CD4-positive, alpha-beta T cell treated with Interleukin-15 for 1 hour (primary cell): ENCODE results near the gene SPG7.
A peak's percentile ranks its signal among the peaks of the same experiment; 100 is the strongest.

Experiments
- DNase-seq: peaks from one replicate; pipeline ENCODE4 v3.0.0-alpha.2; 2020

Gene SPG7

DNA sequence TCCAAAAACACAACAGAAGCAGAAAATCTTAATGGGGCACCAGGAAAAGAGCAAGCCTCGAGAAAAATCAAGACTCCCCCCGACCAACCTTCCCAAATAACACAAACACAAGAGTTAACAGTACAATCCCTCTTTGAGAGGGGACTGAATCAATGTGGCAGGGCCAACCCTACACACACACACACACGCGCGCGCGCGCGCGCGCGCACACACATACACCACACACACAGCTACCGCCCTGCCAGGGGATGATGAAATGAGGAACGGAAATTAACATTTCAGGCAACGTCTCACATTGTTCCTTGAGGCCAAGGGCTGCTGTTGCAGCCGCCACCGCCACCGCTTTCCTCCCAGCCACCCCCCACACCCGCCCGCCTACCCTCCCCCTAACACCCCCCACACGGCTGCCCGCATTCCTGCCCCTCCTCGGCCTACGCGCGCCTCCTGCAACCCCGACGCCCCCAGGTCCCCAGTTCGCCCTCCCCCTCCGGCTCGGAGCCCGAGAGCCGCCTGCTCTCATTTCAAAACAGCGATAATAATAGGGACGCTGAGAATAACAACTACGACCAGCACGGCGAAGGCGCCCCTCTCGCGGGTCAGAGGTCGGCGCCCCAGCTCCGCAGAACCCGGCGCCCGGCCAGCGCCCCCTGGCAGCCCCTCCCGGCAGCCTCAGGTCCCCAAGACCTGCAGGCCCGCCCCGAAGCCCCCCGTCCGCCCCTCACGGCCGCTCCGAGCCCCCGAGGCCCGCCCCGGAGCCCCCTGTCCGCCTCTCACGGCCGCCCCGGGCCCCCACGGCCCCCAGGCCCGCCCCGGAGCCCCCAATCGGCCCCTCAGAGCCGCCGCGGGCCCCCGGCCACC, 18.9 kb upstream of the SPG7 start:
- peak; percentile 92 for DNase-seq

DNA sequence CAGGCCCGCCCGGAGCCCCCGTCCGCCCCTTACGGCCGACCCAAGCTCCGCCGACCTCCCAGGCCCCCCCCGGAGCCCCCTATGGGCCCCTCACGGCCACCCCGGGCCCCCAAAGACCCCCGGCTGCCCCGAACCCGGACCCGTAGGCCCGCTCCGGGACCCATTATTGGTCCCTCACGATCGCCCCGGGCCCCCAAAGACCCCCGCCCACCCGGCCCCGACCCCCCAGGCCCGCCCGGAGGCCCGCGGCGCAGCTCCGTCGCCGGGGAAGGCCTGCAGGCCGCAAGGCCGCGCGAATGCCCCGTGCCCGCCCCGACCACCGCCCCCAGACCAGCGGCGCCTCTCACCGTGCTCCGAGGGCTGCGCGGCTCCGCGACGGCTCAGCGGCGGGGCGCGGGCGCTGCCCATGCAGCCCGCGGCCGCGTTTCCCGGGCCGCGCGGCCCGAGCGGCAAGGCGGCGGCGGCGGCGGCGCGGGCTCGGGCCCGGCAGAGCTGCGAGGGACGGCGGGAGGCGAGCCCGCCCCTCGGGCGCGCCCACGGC, 18.2 kb upstream of the SPG7 start:
- no peak for DNase-seq

DNA sequence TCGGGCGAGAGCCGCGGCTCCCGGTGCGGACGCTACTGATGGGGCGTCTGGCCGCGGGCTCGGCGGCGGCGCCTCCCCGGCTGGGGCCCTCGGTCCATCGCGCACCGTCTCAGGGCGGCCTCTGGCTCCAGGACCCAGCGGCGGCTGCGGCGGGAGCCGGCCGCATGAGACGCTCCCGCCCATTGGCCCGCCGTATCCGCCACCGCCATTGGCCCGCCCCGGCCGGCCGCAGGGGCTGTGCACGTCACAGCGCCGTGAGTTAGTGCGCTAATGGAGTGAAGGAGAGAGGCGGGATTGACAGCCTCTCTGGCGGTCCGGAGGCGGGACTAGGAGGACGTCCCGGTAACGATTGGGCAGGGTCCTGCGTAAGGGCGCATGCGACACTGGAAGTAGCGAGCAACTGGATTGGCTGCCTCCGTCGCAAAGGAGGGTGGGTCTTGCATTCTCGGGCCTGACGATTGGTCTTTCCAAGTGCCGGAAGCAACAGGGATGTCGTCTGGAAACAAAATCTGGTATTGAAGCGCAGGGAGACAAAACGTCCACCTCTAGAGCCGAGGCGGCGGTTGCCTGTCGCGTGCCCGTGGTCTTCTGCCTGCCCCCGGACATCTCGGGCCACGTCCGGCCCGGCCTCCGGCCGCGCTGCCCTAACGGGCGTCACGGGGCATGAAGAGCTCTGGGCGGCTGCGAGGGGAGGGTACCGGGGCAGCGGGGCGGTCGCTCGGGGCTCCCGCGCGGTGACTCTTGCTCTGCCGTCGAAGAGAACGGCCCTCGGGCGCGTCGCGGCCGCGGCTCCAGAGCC, 17.6 kb upstream of the SPG7 start, which contains the start of gene ANKRD11:
Gene ANKRD11 (minus strand): TSS at position 123 of the 799 bp plus-strand sequence. CDS start 173,542 bp downstream, outside the sequence.
- peak; percentile 100 for DNase-seq

DNA sequence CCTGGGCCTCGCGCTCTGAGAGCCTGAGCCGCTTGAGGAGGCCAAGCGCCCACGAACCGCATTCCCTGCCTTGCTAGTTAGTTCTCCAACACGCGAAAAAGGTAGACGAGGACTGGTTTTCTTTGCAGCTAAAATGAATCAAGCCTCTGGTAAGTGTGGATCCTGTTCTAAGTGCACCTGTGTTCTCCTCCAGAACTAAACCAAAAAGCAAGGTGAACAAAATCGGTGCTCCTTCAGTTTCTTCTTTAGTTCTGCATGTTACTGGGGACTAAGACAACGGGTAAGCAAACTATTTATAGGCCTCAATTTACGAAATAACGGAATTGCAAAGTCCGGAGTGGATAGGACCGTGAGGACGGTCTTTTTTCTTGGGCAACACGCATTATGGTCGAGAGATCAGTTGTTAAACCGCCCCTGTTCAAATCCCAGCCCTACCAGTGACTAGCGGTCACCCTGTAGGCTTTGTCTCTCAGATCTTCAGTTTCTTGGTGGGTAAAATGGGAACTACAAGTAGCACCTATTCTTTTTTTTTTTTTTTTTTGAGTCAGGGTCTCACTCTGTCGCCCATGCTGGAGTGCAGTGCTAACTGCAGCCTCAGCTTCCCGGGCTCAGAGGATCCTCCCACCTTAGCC, 16.8 kb upstream of the SPG7 start:
- DNase-seq = no peak

DNA sequence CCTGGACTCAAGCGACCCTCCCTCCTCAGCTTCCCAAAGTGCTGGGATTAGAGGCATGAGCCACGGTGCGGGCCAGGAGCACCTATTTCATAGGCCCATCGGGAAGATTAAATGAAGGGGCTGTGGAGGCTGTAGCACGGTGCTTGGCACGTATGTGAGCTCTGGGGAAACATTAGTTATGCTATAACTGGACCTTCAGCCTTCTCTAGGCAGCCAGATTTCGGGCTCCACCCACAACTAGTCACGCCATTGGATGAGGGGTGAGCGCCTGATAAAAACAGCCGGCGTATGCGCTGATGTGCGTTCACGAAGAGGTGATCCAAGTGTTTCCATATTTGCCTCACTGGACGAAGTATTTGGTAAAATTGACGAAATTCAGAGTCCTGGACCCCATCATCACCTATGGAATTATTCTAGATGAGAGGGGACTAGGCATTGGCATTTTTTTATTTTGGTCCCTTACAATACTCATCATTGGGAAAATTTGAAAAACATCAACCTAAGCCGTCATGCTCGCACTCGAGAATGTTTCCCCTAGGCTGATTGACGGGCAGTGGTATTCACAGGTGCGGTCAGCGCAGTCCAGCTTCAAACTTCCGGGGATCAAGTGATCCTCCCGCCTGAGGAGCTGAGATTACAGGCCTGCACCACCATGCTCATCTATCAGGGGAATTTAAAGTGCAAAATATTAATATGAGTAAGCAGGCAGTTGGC, 16.1 kb upstream of the SPG7 start:
- DNase-seq = no peak

DNA sequence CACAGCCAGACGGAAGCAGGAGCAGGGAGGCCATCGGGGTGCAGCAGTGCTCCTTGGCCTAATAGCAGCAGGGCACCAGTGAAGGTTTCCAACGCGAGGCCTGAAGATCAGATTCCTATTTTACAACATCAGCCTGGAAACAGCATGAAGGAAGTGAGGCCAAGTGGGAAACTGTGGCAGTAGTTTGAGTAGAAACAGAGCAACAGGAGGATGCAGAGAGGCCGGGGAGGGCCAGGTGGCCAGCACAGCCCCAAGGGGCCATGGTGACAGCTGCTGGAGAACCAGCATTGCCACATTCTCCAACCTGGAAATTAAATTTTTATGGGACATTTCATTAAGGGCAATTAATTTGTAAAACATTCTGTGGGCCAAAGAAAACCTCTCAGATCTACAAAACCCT, 14.4 kb upstream of the SPG7 start:
- no peak for DNase-seq

DNA sequence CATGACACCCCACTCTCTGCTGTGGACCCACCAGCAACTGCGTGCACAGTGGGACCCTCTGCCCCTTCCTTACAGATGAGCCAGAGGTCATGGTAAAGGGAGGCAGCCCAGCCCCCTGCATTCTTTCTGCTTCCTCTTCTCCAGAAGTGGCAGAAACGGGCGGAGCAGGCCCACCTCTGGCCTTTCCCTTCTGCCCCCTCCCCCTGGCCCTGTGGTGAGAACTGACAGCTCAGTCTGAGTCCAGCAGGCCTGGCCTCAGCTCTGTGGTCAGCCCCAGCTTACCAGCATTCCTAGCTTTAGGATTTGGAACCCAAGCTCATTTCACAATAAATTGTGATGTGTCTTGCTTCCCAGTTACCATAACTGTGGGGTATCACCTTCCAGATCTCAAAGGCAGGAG, 13.1 kb upstream of the SPG7 start:
- DNase-seq = no peak

DNA sequence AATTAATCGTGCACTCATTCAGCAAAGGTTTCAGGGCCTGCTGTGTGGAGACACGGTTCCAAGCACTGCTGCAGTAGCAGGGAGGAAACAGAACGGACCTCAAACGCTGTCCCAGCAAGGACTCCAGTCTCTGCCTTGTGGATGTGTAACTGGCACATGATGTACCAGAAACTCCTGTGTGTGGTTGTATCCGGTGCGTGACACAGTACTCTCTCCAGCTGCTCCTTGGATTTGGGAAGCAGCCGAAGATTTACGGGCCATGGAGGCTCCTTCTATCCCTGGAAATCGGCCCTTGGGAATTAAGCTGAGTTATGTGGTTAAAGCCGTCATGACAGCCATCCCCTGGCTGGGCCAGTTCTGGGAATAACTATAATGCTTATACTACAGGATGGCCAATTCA, 9.4 kb upstream of the SPG7 start:
- no peak for DNase-seq

DNA sequence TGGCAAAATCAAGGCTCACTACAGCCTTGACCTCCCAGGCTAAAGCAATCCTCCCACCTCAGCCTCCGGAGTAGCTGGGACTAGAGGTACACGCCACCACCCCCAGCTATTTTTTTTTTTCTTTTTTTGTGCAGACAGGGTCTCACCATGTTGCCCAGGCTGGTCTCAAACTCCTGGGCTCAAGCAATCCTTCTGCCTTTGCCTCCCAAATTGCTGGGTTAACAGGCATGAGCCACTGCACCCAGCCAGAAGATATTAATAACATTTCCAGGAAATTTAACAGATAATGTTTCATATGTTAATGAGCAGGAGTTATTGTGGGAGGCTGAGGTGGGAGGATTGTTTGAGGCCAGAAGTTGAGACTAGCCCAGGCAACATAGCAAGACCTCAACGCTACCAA, 8.4 kb upstream of the SPG7 start:
- no peak for DNase-seq

DNA sequence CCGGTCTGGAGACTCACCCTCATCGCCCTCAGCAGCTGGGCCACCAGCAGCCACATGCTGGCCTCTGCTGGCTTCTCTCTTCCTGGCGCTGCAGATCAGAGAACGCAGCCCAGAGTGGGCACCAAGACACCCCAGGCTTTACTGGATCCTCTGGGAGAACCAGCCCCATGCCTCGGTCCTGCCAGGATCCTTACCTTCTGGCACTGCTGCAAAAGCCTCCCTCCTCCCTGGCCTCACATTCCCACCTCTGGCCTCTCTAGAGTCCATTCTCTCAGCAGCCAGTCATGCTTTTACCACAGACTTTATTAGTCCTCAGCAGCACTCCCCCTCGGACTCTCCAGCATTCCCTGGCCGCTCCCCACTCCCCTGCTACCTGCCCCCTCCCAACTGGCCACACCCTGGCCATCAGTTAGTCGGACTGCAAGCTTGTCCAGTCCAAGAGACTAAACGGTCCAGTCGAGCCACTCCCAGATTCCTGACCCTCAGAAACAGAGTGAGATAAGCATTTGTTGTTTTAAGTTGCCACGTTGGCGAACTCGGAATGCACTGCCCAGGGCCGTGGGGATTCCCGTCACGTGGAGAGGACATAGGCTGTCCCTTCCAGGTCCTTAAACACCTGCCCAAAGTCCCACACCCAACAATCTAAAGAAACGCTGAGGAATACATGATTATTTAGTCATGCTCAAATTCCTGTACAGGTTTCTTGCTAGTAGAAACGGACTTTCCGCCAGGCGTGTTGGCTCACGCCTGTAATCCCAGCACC, 5.9 kb upstream of the SPG7 start:
- no peak for DNase-seq

DNA sequence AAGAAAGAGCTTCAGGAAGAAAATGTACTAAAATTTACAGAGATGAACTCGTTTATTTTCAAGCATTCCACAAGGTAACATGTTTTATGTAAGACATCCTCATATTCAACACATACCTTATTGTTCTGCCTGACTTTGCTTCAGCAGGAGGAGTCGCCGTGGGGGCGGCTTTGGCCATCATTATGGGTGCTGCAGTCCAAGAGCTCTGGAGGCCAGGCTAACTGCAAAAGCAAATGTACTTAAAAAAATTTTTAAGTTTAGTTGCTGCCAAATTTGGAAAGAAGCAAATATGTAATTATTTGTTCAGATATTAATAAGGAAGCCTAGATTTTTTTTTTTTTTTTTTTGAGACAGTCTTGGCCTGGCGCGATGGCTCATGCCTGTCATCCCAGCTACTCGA, 4.1 kb upstream of the SPG7 start:
- DNase-seq = no peak

DNA sequence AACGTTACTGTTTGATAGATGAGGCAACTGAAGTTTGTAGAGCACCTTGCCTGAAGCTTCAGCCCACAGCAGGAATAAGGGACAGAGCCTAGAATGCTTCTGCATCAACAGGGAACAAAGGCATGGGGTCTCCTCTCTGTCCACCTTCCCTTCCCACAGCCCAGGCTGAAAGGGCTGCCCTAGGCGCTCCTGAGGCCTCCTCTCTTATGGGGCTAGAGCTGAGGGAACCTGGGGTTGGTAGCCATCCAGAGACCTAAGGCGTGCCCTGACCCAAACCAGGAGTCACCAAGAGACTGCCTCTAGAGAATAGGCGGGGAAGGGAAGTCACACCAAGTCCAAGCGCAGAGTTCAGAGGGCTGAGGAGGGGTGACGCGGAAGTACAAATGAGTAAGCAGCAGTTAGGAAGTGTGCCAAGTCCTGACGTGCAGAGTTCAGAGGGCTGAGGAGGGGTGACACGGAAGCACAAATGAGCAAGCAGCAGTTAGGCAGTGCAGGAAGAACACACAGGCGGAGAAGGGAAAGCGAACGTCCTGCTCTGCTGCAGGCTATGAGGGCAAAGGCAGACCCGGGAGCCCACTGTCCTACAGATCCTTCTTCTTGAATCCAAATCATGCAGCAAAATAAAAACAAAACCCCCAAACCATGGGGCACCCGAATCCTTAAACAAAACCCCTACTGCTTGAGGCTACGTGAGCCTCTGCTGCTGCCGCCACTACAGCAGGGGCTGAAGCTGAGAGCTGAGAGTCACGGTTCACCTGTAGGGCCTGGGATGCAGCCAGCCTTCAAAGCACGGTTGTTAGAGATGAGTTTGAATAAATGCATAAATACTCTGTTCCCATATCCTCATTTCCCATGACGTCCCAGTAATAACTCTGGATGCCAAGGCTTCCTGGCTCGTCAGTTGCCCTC, 2.7 kb upstream of the SPG7 start:
- peak; percentile 92 for DNase-seq

DNA sequence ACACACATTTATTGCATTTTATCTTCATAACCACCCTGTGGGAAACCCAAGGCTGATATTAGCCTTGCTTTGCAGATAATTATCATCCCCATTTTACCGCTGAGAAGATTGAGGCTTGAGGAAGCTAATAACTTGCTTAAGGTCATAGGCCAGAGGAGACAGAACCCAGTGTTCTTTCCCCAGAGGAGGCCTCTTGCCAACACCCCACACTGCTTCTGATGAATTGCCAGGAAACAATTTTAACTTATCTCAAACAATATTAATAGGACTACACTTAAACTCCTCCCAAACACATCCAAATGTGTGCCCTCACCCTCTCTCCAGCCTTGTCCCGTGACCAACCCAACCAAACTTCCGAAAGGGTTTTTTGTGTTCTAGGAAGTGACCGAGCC, 2.1 kb upstream of the SPG7 start:
- DNase-seq = no peak

DNA sequence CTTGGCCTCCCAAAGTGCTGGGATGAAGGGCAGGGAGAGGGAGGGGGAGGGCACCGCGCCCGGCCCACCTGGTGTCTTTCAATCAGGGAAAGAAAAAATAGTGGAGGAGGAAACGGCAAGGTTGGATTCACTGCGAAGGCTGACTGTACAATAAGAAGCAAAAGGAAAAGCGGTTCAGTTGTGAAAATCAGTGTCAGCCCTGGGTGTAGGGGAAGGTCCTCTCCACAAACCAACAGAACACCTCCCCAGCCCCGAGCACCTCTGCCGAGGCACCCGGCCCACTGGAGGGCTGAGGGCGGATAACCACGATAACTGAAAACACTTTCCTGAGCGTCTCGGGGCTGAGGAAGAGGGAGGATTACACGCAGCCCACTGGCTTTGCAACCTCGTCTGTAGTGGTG, 1.4 kb upstream of the SPG7 start:
- DNase-seq = no peak

DNA sequence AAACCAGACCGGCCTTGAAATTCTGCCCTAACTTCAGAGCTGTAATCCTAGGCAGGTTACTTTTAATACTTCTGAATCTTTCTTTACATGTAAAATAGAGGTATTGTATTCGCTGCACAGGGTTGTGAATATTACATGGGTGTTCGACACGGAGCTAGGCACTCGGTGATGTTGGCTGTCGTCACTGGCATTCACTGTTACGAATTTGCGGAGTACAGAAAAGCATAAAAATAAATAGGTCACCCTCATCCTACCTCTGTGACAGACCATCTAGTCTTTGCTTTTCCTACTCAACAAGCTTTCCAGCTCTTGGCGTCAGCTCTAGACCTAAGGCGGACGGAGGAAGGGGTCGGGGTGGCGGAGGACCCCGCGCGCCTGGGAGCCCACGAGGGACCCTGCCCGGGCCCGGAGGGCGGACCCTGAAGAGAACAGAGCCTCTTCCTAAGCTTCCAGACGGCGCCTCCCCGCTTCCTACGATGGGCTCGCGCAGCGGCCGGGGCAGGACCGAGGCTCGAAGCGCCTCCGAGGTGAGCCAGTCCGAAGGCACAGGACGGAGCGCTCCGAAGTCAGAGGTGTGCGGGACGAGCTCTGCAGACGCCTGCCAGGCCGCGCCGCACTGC, 879 bp upstream of the SPG7 start:
- DNase-seq = no peak

DNA sequence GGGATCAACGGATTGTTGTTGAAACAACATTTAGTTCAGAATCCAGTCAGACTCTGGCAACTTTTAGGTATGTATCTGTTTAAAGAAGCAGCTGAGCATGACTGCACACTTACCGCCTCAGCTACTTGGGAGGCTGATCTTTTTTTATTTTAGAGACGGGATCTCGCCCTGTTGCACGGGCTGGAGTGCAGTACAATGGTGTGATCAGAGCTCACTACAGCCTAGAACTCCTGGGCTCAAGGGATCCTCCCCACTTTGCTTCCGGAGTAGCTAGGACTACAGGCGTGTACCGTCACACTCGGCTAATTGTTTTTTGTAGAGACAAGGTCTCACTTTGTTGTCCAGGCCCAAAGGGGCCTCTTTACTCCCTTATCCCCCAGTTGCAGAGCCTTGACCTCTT, 2.3 kb downstream of the SPG7 start:
- no peak for DNase-seq

DNA sequence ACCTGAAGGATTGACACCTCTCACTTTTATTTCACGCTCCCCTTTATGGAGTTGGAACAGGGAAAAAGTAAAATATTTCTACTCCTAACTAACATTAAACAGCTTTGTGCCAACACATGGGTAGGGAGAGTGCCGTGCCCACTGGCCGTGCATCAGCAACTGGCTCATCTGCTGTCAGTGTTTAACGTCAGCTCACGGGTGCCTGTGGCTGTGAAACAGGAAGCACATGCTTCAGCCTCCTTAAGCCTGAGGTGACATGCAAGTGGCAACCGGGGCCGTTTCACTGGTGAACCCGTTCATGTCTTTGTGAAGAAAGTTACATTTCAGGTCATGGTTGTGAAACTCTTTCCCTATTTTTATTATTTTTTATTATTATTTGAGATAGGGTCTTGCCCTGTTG, 3.2 kb downstream of the SPG7 start:
- no peak for DNase-seq

DNA sequence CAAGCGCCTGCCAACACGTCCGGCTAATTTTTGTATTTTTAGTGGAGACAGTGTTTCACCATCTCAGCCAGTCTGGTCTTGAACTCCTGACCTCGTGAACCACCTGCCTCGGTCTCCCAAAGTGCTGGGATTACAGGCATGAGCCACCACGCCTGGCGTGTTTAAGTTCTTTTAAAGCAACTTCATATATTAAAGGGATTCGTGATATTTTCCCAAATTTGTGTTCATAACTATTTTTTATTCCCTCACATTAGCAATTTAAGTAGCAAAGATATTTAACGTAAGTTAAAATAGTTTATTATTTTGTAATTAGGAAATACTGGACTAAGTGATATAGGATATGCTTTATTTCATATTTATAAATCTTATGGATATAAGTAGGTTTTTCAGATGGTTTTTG, 4.2 kb downstream of the SPG7 start:
- DNase-seq = no peak

DNA sequence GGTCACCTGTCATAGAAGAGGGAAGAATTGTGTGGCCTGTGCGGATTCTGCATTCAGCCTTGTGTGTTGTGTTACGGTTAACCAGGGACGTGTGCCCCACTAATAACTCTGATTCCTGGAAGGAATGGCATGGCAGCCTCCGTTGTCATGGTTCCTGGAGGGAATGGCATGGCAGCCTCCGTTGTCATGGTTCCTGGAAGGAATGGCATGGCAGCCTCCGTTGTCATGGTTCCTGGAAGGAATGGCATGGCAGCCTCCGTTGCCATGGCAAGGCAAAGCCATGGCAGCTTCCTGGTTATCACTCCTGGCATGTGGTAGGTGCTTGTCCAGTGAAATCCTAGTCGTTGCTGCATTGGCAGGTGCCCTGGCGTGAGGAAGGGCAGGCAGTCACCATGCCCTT, 8.9 kb downstream of the SPG7 start:
- DNase-seq = no peak

DNA sequence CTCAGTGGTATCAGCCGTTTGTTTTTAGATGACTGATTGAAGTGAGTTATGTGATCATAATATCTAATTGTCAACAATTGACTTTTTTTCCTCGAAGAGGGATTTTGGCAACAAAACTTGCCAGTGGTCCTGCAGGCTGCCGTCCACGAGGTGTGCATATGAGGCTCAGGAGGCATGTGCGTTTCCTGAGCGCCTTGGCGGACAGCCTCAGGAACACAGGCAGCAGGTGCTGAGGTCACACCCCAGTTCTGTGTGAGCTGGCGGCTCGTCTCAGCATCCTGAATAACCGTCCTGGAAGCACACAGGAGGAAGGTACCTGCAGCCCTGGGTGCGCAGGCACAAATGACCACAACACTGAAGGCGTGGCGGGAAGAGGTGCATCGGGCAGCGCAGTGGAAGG, 11.7 kb downstream of the SPG7 start:
- DNase-seq = no peak
